ENCODE data around the gene TBCCD1.
"Not testable (repeated sequence)": the region's sequence is repeated elsewhere in the genome, so short reads cannot be mapped to it uniquely, and the experiment has no call there.

Gene TBCCD1

DNA sequence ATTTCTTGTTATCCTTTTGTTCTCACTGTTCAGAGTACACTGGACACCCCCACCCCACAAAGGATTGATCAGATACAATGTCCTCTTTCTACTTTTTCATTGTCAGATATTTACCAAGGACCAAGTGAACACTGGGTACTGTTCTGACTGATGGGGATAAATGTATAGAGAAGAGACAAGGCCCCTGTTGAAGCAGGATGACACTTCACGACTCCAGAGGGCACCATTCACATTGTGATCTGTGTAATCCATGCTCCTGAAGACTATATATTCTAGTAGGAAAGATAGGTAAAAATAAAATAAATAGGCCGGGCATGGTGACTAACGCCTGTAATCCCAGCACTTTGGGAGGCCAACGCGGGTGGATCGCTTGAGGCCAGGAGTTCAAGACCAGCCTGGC lies 15.8 kb downstream of the TBCCD1 start:
- no peak for DNase-seq

DNA sequence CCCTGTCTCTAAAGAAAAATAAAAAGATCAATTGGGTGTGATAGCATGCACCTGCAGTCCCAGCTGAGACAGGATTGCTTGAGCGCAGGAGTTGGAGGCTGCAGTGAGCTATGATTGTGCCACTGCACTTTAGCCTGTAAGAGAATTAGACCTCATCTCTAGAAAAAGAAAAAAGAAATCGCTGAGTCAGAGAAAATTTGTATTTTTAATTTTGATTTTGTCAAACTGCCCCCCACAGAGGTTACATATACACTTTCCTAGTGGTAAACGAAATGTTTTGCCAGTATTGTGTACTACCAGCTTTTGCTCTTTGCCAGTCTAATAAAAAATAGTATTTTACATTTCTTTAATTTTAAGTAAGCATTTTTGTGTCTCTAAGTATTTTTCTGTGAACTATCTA lies 17.6 kb downstream of the TBCCD1 start:
- no peak for DNase-seq

DNA sequence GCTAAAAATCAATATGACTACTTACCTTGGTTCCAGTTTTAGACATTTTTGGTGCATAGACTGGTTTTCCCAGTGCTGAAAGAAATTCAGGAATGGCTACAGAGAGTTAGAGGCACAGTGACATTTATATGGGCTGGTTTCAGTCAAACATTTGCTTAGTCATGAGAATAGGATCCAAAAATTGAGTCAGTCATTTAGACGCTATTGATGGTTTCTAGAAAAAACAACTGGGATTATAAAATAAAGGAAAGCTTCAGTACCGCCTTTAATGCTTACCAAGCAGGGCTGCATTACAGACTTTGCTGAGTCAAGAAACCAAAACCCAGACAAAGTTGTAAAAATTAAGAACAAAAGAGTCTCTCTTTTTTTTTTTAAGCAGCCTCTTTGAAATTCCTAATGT lies 22.9 kb downstream of the TBCCD1 start, which contains the start of gene CRYGS:
CRYGS (minus strand) TSS at position 100 of the 400 bp plus-strand sequence; CDS start at position 46, 54 bp downstream.
- DNase-seq = no peak

DNA sequence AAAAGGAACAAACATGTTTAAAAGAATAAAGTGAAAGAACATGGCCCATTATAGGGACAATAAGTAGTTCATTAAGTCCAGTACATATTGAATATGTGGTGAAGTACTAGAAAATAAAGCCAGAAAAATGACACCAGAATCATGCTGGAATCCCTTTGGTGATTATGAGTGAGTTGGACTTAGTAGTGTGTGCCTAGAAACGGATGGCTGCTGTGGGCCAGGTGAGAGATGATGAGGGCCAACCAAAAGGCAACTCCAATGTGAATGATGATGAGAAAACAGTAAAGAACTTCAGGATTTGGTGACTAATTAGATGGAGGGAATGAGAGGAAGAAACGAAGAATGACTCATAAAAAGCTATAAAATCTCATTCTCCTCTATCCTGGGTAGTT lies 26.3 kb downstream of the TBCCD1 start:
- DNase-seq = no peak

DNA sequence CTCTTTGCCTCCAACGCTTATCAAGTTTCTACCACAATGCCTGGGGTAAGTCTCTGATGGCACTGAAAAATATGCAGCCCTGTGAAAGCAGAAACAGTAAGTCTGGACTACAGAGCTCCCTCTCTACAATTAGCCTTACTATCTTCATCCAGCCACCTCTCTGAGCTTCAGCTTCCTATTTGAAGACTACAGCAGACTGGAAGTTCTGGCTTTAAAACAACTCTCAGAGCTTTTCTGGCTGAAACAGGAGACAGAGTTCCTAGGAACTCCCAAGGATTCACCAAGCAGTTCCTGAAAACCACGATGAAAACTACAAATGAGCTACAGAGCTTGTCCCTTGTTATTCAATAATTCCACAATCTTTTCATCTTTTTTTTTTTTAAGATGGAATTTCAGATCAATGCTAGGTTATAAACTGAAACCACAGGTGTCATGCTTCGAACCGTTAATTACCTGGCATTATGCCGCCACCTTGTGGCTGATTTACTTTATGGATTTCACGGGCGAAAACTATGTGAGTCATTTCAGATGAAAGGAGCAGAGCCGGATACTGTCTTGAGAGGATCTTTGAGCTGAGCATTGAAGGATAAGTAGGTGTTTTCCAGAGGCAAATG lies 26.8 kb downstream of the TBCCD1 start:
- peak; percentile 88 for DNase-seq

DNA sequence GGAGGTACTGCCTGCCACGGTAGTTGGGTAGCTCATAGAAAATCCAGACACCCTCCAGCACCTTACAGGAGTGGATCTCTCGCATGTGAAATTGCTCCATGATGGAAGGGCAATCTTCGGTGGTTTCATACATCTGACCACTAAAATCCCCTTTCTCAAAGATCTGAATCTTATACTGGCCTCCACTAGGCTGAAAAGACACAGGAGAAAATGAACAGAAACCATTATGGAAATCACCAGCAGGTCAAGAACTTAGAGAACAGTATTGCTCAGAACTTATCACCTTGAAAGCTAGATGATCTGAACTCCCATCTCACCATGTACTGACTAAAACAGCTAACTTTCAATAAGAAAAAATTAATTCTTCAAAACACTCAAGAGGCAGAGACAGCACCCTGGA lies 28.4 kb downstream of the TBCCD1 start:
- no peak for DNase-seq

DNA sequence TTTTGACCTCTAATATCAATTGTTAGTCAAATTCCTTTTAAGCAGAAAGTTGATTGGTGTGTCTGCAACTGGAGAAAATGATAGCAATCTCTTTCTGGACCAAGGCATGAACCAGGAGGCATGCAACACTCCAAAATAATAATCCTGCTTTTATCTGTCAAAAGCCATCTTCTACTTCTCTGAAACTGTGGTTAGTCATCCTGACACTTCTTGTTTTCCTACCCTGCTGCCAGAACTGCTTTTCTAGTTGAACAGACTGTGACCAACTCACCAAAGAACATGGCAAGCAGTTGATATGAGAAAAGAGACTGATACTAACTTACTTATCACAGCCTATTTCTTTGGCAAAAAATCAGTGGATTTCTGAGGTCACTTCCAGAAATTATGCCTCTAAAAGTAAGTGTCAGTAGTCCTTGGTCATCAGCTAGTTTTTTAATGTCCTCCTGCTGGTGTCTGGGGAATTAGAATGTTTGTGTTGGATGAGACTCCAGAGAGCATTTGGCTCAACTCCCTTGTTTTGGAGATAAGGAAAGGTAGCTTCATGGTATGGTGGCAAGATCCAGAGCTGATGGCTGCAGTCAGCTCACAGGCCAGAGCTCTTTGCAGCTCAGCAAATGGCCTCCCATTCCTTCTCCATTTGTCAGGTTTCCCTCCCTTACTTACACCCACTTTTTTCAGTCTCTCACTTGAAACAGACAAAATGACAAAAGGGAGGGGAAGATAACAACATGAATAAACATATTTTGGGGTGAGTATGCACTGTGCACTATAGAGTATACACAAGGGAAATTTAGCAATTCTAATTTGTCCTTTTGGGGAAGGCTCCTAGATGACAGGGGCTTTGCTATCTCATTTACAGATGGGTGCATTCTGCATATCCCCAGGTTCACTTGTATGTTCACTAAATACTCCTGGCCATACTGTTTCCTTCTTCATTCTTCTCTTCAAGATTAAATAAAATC lies 30.0 kb downstream of the TBCCD1 start:
- DNase-seq = no peak

DNA sequence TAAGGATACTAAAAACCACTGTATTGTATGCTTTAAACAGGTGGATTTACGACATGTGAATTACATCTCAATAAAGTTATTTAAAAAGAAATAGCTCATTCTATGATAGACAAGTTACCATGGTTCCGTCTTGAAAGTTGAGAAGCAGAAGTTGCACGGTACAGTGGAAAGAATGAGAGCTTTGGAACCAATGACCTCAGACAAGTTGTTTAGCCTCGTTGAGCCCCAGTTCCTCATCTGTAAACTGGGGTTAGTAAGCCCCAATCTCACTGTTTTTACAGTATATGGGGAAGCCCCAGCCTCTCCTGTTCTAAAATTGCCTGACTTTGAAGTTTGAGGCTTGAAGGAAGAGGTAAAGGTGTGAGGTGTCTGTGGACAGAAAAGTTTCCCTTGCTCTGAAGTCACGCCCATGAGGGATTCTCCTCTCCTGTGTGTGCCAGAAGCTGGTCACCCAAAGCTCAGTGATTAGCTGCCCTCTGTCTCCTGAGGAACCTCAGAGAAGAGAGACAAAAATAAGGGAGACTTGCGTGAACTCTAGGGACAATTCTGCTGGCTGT lies 32.9 kb downstream of the TBCCD1 start:
- peak; percentile 76 for DNase-seq

DNA sequence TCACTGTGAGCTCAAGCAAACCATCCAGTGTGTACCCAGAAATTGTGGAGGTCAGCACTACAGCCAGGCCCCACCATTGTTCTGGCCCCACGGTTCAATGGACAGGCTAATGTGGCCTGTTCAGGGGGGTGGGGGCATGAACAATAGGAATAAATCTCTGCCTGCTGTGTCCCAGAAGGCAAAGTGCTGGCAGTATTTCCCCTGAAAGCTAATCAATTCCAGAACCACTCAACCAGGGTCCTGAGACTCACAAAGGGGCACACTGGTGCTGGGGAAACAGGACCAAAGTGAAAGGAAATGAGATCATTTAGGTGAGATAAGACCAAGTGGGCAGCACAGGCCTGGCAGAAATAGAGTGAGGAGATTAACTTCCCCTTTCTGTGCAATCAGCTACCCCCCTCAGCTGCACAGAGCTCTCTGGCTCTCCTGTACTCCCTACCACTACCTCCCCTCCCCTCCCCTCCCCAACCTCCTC lies 34.5 kb downstream of the TBCCD1 start:
- no peak for DNase-seq

DNA sequence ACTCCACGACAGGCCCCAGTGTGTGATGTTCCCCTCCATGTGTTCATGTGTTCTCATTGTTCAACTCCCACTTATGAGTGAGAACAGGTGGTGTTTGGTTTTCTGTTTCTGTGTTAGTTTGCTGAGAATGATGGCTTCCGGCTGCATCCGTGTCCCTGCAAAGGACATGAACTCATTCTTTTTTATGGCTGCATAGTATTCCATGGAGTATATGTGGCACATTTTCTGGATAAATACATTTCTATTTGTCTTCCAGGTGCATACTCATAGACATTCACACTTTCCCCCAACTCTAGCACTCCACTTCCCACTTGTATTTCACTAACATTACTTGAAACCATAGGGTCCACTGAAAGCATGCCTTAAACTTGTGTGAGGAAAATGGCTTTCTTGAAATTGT lies 35.4 kb downstream of the TBCCD1 start:
- DNase-seq = not testable (repeated sequence)

DNA sequence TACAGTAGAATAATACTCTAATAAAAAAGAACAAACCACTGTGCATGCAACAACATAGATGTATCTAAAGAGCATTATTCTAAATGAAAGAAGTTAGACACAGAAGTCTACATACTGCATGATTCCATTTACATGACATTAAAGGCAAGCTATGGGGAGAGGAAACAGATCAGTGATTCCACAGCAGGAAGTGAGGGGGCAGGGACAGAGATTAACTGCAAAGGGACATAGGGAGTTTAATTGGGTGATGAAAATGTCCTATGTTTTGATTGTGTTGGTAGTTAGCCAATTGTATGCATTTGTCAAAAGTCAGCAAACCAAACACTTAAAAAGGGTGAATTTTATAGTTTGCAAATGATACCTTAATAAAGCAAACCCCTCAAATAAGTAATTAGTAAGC lies 36.7 kb downstream of the TBCCD1 start:
- no peak for DNase-seq

DNA sequence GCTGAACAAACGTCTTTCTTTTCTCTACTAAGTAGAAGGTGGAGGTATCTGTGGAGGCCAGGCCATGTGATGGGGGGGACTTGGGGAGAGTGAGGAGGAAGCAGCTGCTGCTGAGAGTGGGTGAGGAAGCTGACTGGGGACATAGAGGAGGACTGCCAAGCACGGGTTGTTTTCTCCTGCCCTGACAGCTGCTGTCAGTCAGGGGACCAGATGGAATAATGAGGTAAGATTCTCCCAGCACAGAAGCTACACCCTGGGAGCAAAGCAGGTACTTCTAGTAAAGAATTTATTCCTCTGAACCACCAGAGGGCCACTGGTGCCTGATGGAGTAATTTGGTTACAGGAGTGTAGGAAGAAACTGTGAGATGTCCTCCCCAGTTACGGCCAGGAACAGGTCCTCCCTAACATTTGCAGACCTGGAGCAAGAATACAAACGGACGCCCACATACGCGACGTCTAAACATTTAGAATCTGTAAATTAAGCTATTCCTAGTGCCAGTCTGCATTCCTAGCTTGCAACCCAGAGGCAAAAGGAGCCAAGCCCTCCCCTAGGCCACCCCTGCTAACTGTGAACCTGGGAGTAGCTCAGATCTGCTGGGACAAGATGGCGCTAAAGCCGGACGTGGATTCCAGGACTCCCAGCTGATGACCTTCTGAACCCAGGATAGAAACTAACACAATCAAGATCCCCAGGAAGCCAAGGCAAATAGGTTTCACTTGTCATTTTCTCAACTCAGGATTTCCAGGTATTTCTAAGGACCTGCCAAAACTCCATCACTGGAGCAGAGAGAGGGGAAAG lies 37.7 kb downstream of the TBCCD1 start:
- DNase-seq = no peak

DNA sequence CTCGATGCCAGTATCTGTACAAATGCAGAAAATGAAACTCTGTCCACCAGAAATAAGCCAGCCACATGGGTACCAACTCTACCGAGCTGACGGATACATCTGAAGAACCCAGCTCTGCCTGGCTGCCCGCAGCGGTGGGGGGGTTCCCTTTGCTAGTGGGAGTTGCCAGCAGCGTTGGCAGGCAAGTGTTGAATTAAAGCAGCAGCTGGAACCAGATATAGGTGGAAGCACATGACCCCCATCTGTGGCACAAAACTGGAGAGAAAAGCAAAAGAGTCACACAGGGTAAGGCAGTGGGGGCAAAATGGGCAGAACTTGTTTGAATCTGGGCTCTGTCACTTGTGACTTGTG lies 40.9 kb downstream of the TBCCD1 start:
- DNase-seq = no peak

DNA sequence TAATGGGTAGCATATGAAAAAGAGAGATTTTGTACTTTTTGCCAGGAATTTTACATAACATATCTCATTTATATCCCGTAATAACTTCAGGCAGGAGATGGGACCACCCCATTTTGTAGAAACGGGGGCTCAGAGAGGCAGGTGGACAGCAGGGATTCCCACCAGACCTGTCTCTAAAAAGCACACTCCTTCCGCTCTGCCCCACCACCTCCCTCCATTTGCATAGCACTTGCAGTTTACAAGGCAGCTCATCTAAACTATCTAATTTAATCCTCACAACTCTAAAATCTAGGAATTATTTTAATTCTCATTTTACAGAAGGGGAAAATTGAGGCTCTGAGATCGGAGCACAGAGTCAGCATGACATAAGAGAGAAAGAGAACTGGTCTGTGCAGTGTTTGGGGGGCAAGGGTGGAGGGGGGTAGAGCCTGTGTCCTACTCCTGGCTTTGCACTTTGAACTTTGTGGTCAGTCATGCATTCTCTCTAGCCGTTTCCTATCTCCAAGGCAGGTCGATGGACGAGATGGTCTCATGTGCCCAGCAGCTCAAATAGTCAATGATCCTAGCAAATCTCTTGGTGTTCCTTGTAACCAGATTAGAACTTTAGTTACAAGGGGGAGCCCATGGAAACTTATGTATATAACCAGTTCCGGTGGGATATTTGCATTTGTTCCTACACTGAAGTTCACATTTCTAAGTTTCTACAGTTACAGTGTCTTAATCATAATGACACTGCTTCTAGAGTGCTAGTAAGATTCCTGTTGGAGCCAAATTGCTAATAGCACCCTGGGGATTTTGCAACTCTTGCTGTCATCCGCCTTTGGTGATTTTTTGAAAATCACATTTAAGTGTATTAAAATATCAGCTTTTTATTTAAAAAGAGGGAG lies 41.5 kb downstream of the TBCCD1 start:
- DNase-seq = no peak

DNA sequence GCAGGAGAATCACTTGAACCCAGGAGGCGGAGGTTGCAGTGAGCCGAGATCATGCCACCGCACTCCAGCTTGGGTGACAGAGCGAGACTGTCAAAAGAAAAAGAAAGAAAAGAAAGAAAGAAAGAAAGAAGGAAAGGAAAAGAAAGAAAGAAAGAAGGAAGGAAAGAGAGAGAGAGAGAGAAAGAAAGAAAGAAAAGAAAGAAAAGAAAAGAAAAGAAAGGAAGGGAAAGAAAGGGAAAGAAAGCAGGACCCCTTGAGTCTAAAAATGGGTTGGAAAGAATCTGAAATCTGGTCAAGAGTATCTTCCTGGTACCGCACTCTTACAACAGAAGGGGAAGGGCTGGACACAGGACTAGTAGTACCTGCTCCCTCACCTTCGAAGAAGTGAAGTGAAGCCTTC lies 42.5 kb downstream of the TBCCD1 start:
- DNase-seq = no peak

DNA sequence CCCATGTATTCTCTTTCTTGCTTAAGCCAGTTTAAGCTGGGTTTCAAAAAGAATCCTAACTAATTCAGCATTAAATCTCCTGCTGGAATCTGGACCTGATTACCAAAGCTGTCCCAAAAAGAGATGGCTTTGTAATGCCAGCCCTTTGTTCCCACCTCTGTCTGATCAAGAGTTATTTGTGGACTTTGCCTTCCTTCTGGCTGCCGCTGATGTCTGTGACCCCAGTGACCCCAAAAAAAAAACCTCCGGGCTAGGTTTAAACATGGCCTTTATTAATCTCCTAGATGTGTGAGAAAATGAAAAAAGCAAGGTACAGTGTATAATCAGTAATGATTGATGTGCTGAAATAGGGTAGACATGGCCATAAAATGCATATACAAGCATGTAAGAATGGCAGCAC lies 43.7 kb downstream of the TBCCD1 start:
- DNase-seq = no peak

DNA sequence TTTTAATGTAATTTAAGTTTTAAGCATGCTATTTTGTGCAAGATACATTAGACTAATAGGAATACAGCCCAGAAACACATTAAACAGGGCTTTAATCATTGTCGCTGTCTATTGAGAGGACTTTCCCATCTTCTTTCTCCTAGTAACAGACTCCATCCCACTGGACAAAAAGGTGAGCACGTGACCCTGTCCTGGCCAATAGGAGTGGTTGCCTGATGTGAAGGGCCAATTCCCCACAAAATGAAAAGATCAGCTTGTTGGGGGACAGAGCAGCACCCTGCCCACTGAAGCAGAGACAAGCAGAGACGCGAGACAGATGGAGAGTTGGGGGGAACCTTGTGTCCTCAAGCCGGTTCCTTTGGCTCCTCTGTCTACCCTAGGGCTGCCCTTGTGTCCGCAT lies 44.1 kb downstream of the TBCCD1 start:
- DNase-seq = no peak

DNA sequence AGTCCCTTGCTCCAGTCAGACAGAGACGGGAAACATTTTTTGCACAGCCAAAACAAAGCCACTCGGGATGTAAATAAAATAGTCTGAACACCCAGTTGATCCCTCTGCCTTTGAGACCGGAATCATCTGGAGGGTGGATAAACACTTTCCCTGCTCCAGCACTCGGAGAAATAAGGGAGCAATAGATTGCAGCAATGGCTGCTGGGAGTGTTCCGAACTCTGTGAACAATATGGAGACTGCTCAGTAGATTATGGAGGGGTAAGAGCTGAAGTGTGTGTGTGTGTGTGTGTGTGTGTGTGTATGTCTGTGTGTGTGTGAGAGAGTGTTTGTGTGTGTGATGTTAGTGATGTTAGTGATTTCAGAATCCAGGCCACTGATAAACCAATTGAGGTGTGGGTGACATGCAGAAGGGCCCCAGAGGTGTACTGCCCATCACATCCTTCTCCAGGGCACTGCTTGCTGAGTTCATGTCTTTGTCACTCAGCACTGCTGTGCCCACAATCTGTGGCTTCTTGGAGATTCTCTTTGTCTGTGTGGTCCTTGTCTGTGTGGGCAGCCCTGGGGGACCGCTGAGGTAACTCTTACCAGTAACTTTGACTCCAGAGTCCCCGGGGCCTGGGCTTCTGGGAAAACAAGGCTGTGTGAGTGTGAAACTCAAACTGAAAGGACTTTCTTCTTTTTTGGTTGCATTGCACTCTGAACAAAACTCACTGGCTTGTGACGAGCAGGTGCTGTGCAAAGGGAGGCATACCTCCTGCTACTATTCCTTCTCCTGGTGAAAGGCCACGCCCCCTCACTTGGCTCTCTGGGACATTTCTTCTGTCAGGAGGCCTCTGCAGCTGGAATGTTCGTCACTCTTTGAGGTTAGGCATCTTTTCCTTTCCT lies 45.9 kb downstream of the TBCCD1 start:
- no peak for DNase-seq

DNA sequence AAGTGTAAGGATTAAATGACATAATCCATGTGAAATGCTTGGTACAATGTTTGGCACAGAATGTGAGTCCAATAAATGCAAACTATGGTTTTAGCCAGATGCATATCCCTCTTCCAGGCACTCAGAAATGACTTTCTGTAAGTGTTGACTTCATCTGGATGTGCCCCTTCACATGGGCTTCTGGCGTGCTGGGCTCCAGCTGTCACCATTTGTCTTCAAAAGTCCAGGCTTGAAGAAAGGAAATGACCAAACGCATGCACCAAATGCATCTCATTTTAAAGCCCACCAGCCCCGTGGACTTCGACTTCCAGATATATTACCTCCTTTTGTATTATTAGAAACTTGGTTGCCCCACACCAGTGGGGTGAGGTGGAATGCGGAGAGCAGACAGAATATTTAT lies 46.7 kb downstream of the TBCCD1 start:
- no peak for DNase-seq

DNA sequence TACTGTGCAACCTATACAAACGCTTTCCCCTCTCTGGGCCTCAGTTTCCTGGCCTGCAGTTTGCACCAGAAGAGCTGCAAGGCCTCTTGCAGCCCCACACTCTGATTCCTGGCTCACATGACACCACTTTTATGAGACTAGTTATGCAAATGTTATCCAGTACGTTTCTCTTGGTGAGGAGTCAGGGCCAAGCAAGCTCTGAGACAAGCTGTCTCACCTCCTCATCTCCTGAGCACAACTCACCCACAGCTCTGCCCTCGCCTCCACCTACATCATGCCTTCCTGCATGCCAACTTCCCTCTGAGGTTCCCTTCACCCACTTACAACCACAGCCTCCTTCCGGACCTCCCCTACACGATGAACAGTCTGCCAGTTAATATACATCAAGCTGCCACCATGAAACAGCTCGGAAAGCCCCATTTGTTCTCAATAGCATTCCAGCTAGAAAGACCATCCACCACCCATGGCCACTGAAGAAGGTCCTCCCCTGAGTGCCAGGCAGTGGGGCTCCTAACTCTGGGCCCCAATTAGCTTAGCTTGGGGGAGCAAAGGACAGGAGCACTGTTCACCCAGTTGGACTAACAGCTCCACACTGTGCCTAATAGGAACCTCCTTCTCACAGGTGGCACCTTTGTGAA lies 48.0 kb downstream of the TBCCD1 start:
- DNase-seq = peak; percentile 77

DNA sequence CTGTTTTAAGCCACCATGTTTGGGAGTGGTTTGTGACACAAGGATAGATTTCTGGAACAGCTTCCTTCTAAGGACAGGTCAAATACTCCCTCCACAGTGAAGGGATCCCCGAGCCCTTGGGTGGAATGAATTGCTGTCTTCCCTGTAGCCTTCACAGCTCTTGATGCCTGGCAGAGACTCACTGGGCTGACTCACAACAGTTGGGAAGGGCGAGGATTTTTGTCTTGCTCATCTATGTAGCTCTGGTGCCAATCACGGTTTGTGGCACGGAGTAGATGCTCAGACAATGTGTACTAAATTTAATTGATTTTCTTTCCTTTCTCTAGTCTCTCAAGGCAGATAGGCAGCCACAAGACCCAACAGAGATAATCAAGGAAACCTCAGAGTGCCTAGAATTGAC lies 49.9 kb downstream of the TBCCD1 start:
- no peak for DNase-seq
